CD4-positive, alpha-beta T cell (primary cell): ENCODE results near the gene GEMIN7. TPM values are rescaled to one million over a fixed set of nuclear protein-coding genes. Genes with fewer than 3 reads are reported as not detected.

Experiments used
- ATAC-seq: fragments of 200-7000 bp; cut with Tn5 transposase; one replicate; pipeline ENCODE4 v1.10.0; 2022; ENCODE audit warnings: mild to moderate bottlenecking; ENCODE audit not compliant: poor library complexity
- CTCF ChIA-PET: fragments of 350-600 bp; sonication (Branson Sonifier 250); formaldehyde crosslinking; loops from one replicate; lab custom pipeline; 2021; ENCODE audit warnings: antibody characterized with exemption, inconsistent platforms; lab: Charles Lee
- POLR2A ChIA-PET: fragments of 350-600 bp; sonication (Branson Sonifier 250); formaldehyde crosslinking; loops from one replicate; lab custom pipeline; 2021; ENCODE audit warnings: antibody characterized with exemption, inconsistent platforms; lab: Charles Lee
- DNase-seq, 14 experiments: peaks; one replicate each; pipeline ENCODE4 v3.0.0-alpha.2; 2013 to 2020; ENCODE audit warnings: mixed read lengths in 2 of 14
- H3K27ac ChIP-seq, 2 donors: one replicate each; pipeline versions ENCODE4 v1.5.1 to v1.7.0; 2013; ENCODE audit warnings: low read length in 2 of 2, low read depth in 1 of 2, mild to moderate bottlenecking in 1 of 2
- H3K27me3 ChIP-seq, 2 experiments: 1 replicate in 1 of 2; 2 replicates in 1 of 2; pipeline versions ENCODE4 v1.6.1 to v1.7.0; 2013; ENCODE audit warnings: low read length in 2 of 2, control low read depth in 1 of 2, mild to moderate bottlenecking in 1 of 2, moderate library complexity in 1 of 2; ENCODE audit not compliant: insufficient read depth in 2 of 2, control insufficient read depth in 1 of 2
- H3K36me3 ChIP-seq: one replicate; pipeline ENCODE4 v1.6.1; 2013; ENCODE audit warnings: low read length, control low read depth; ENCODE audit not compliant: insufficient read depth
- H3K4me1 ChIP-seq: one replicate; pipeline ENCODE4 v1.6.1; 2013; ENCODE audit warnings: low read length, control low read depth; ENCODE audit not compliant: insufficient read depth
- H3K4me3 ChIP-seq: one replicate; pipeline ENCODE4 v1.5.1; 2013; ENCODE audit warnings: mild to moderate bottlenecking, low read length, moderate library complexity
- H3K9me3 ChIP-seq, 2 experiments: 1 replicate in 1 of 2; 2 replicates in 1 of 2; pipeline versions ENCODE4 v1.6.1 to v1.7.0; 2013; ENCODE audit warnings: low read length in 2 of 2, mild to moderate bottlenecking in 2 of 2, control low read depth in 1 of 2, moderate library complexity in 1 of 2; ENCODE audit not compliant: control insufficient read depth in 1 of 2, insufficient read depth in 1 of 2
- H3K27ac Mint-ChIP-seq: one replicate; pipeline ENCODE4 v1.8.0; 2020; ENCODE audit warnings: mixed read lengths
- H3K27me3 Mint-ChIP-seq: one replicate; pipeline ENCODE4 v1.8.0; 2021; ENCODE audit warnings: mixed read lengths
- H3K36me3 Mint-ChIP-seq: one replicate; pipeline ENCODE4 v1.8.0; 2021; ENCODE audit warnings: low read depth, mixed read lengths
- H3K4me1 Mint-ChIP-seq: one replicate; pipeline ENCODE4 v1.8.0; 2021; ENCODE audit warnings: low read depth, mixed read lengths
- H3K4me3 Mint-ChIP-seq: one replicate; pipeline ENCODE4 v1.8.0; 2020; ENCODE audit warnings: mild to moderate bottlenecking, mixed read lengths
- H3K9me3 Mint-ChIP-seq: one replicate; pipeline ENCODE4 v1.8.0; 2020; ENCODE audit warnings: mixed read lengths
- intact Hi-C, 2 experiments: fragments of 100-400 bp; cut with DNase I in 1 of 2; cut with micrococcal nuclease in 1 of 2; formaldehyde crosslinking; loops; one replicate each; pipeline versions ENCODE4 v1.15.1 to v1.9.0; 2023 to 2025; cut with DNase I, micrococcal nuclease
- total RNA-seq, 174 experiments: library from RNA in 2 of 174; stranded (reverse) in 2 of 174; gene quantifications; one replicate each; pipeline ENCODE4 v1.2.3 and lab custom pipeline; 2021 to 2026
- TF ChIP-seq, protein P1 (sequence below): fragments of 200-600 bp; IDR thresholded peaks from one replicate; pipeline ENCODE4 v1.8.0; 2022; ENCODE audit warnings: antibody characterized with exemption, mild to moderate bottlenecking

GEMIN7 gene
- total RNA-seq, 2 experiments from 2014 or later, result 4.0 to 4.8 TPM

DNA sequence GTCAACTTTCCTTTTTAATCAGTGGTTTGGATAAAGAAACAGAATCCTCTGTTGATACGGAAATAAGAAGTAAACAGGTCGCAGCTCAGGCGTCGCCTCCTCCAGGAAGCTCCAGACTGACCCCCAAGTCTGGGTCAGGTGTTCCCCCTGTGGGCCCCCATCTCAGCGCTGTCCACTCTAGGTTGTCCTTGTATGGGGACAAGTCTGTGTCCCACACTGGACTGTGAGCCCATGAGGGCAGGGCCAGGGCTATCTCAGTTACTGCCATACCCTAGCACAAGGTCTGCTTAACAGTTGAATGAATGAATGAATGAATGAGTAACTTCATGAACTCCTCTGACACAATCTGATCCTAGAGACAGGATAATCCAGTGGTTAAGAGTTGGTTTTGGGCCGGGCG is 32.7 kb upstream of the GEMIN7 start:
- Histone ChIP-seq H3K36me3 (peaks cover 55% of the 10 kb centered on the region), H3K4me1 (peaks cover 31% of the 10 kb centered on the region)
- H3K4me3 Mint-ChIP-seq, result no peak overlapping the region

DNA sequence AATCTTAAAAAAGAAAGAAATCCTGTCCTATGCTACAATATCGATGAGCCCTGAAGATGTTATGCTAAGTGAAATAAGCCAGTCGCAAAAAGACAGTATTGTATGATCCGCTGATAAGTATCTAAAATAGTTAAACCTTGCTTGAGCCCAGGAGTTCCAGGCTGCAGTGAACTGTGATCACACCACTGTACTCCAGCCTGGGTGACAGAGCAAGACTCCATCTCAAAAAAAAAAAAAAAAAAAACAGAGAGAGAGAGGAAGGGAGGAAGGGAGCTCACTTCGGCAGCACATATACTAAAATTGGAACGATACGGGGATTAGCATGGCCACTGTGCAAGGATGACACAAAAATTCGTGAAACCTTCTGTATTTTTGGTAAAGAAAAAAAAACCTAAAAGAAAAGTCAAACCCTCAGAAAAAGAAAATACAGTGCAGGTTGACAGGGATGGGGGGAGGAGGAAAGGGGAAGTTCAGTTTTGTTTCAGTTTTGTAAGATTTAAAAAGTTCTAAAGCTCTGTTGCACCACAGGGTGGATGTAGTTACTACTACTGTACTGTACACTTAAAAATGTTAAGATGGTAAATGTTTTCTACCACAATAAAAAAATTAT is 31.8 kb upstream of the GEMIN7 start:
- no peak overlapping the region for H3K4me3 ChIP-seq
- peaks cover 38% of the 10 kb centered on the region for H3K4me1 Mint-ChIP-seq
- H3K27ac Mint-ChIP-seq, result peak overlapping the region; percentile 35
- intact Hi-C loops, result no loop called here
- H3K4me1 ChIP-seq, result peaks cover 23% of the 10 kb centered on the region
- ChIA-PET CTCF (interaction anchor here (1.2 kb wide), 1 partner anchor 12 kb away, joined by 3 read pairs; no protein-coding TSS in a partner anchor), POLR2A (no interaction called here)
- no peaks in the 10 kb centered on the region for H3K9me3 ChIP-seq
- no peaks in the 10 kb centered on the region for H3K27me3 Mint-ChIP-seq
- TF ChIP-seq, protein P1, sequence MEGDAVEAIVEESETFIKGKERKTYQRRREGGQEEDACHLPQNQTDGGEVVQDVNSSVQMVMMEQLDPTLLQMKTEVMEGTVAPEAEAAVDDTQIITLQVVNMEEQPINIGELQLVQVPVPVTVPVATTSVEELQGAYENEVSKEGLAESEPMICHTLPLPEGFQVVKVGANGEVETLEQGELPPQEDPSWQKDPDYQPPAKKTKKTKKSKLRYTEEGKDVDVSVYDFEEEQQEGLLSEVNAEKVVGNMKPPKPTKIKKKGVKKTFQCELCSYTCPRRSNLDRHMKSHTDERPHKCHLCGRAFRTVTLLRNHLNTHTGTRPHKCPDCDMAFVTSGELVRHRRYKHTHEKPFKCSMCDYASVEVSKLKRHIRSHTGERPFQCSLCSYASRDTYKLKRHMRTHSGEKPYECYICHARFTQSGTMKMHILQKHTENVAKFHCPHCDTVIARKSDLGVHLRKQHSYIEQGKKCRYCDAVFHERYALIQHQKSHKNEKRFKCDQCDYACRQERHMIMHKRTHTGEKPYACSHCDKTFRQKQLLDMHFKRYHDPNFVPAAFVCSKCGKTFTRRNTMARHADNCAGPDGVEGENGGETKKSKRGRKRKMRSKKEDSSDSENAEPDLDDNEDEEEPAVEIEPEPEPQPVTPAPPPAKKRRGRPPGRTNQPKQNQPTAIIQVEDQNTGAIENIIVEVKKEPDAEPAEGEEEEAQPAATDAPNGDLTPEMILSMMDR, result no peak
- no peaks in the 10 kb centered on the region for H3K27me3 ChIP-seq
- no peaks in the 10 kb centered on the region for H3K9me3 Mint-ChIP-seq
- peaks cover 50% of the 10 kb centered on the region for H3K36me3 ChIP-seq
- H3K36me3 Mint-ChIP-seq, result peaks cover 77% of the 10 kb centered on the region
- no peak overlapping the region for H3K4me3 Mint-ChIP-seq
- peak; percentile 77 for ATAC-seq
- DNase-seq, result peak in 1 of 14 experiments; percentile 15
- no peak overlapping the region for H3K27ac ChIP-seq

More for the DNA sequence above, 32.7 kb upstream of the GEMIN7 start:
- Histone ChIP-seq H3K27me3 (no peaks in the 10 kb centered on the region), H3K4me3 (no peak overlapping the region), H3K27ac (no peak overlapping the region), H3K9me3 (no peaks in the 10 kb centered on the region)
- intact Hi-C loops, result no loop called here
- no peak for ATAC-seq
- H3K9me3 Mint-ChIP-seq, result no peaks in the 10 kb centered on the region
- CTCF ChIA-PET, result interaction anchor here (2.3 kb wide), 1 partner anchor 13 kb away, joined by 8 read pairs; no protein-coding TSS in a partner anchor
- no peaks in the 10 kb centered on the region for H3K27me3 Mint-ChIP-seq
- TF ChIP-seq, protein P1, result no peak
- peaks cover 78% of the 10 kb centered on the region for H3K36me3 Mint-ChIP-seq
- POLR2A ChIA-PET, result no interaction called here
- no peak overlapping the region for H3K27ac Mint-ChIP-seq
- H3K4me1 Mint-ChIP-seq, result peaks cover 46% of the 10 kb centered on the region
- DNase-seq, result no peak

- H3K4me1 ChIP-seq, result peaks cover 20% of the 10 kb centered on the region
- H3K9me3 ChIP-seq, result no peaks in the 10 kb centered on the region
- H3K27ac ChIP-seq, result no peak overlapping the region
- ChIA-PET CTCF (interaction anchor here (3.0 kb wide), 1 partner anchor 10 kb away, joined by 12 read pairs; no protein-coding TSS in a partner anchor), POLR2A (no interaction called here)
- H3K9me3 Mint-ChIP-seq, result no peaks in the 10 kb centered on the region
- peaks cover 80% of the 10 kb centered on the region for H3K36me3 Mint-ChIP-seq
- H3K4me1 Mint-ChIP-seq, result peaks cover 38% of the 10 kb centered on the region
- H3K4me3 ChIP-seq, result no peak overlapping the region
- peaks cover 52% of the 10 kb centered on the region for H3K36me3 ChIP-seq
- H3K27ac Mint-ChIP-seq, result peak overlapping the region; percentile 22
- TF ChIP-seq, protein P1, result no peak
- ATAC-seq (no peak), DNase-seq (no peak)
- H3K4me3 Mint-ChIP-seq, result no peak overlapping the region
- H3K27me3 Mint-ChIP-seq, result no peaks in the 10 kb centered on the region
- intact Hi-C loops, result no loop called here
- H3K27me3 ChIP-seq, result no peaks in the 10 kb centered on the region
Observed at GRCh38 chr19:45049073-45049736, 29.9 kb upstream of the GEMIN7 start.
